GM06990 (cell line): ENCODE data around the gene TMEM235.

Experiments
- DNase-seq: peaks from one replicate; pipeline ENCODE4 v3.0.0-alpha.2; 2011; ENCODE audit not compliant: insufficient read length; ENCODE audit errors: extremely low read depth
- H3K27me3 ChIP-seq: replicated peaks from 2 replicates; pipeline ENCODE4 v1.6.0; 2011; ENCODE audit warnings: low read length; ENCODE audit not compliant: control insufficient read depth, insufficient read depth
- H3K36me3 ChIP-seq: 2 replicates; pipeline ENCODE4 v1.5.1; 2011; ENCODE audit warnings: low read length; ENCODE audit not compliant: control insufficient read depth, insufficient read depth
- H3K4me3 ChIP-seq: replicated peaks from 2 replicates; pipeline ENCODE4 v1.5.1; 2011; ENCODE audit warnings: low read depth, mild to moderate bottlenecking, control low read depth, low read length
- TF ChIP-seq, protein P1 (sequence below): IDR thresholded peaks from 2 replicates; pipeline ENCODE4 v1.5.1; 2011; ENCODE audit warnings: low read length, control low read depth, mild to moderate bottlenecking, inconsistent platforms; ENCODE audit not compliant: insufficient read depth, poor library complexity, severe bottlenecking

The TMEM235 gene

GRCh38 chr17:78237401-78238012, 6.1 kb downstream of the TMEM235 start:
- TF ChIP-seq, protein P1, sequence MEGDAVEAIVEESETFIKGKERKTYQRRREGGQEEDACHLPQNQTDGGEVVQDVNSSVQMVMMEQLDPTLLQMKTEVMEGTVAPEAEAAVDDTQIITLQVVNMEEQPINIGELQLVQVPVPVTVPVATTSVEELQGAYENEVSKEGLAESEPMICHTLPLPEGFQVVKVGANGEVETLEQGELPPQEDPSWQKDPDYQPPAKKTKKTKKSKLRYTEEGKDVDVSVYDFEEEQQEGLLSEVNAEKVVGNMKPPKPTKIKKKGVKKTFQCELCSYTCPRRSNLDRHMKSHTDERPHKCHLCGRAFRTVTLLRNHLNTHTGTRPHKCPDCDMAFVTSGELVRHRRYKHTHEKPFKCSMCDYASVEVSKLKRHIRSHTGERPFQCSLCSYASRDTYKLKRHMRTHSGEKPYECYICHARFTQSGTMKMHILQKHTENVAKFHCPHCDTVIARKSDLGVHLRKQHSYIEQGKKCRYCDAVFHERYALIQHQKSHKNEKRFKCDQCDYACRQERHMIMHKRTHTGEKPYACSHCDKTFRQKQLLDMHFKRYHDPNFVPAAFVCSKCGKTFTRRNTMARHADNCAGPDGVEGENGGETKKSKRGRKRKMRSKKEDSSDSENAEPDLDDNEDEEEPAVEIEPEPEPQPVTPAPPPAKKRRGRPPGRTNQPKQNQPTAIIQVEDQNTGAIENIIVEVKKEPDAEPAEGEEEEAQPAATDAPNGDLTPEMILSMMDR: no peak
- Histone ChIP-seq H3K4me3 (no peak overlapping the region), H3K27me3 (no peaks in the 10 kb centered on the region; the same call in 1 of the 2 replicates), H3K36me3 (no peaks in the 10 kb centered on the region)
- DNase-seq: no peak

- Histone ChIP-seq H3K27me3 (no peaks in the 10 kb centered on the region; the same call in 1 of the 2 replicates), H3K4me3 (no peak overlapping the region), H3K36me3 (no peaks in the 10 kb centered on the region)
- DNase-seq: no peak
- TF ChIP-seq, protein P1: no peak
Measured at GRCh38 chr17:78238823-78239488, 7.5 kb downstream of the TMEM235 start.

DNA sequence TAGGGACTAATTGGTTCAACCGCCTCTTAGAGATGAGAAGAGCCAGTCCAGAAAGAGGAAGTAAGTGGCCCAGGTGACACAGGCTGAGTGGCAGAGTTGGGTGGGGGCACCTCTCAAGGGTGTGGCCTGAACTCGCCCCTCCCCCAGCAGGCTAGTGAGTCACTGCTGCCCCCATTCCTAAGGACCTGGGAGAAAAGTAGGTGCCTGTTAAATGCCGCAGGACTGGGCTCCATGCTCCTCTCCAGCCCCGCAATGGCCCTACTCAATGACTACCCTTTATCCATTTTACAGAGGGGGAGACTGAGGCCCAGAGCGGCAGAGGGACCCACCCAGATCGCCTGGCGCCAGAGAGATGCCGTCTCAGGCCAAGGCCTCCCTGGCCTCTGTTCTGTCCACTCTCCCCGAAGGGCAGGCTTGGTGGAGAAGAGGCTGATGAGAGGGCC, 8.1 kb downstream of the TMEM235 start:
- TF ChIP-seq, protein P1: no peak
- no peaks in the 10 kb centered on the region for H3K36me3 ChIP-seq
- H3K4me3 ChIP-seq: no peak overlapping the region
- no peak for DNase-seq
- H3K27me3 ChIP-seq: no peaks in the 10 kb centered on the region

DNA sequence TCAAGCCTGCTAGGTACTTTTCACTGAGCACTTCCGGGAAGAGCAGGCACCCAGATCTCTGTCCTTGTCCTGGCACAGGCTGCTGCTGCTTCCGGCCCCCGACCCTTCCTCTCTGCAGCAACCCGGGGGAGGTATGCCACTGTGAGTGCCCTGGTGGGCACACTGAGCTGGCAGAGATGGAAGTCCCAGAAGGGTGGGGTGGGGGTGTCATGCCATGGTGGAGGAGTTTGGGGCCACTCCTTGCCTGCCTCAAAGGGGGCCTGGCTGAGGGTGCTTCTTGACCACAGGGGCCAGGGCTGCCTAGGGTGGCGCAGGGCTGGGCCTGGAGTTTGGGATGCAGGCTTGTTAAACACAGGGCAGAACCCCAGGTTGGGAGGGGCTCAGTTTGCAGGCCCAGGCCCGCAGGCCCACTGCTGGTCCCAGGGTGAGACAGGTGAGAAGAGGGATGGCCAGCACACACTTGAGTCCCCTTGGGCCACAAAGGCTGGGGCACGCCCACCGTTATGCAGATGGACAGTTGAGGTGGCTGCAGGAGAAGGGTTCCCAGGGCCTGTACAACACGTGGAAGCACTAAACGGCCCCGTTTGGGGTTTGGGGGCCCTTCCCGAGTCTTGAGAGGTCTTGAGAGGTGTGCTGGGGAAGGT, 8.7 kb downstream of the TMEM235 start:
- no peak for DNase-seq
- TF ChIP-seq, protein P1: no peak
- H3K27me3 ChIP-seq: no peaks in the 10 kb centered on the region
- no peak overlapping the region for H3K4me3 ChIP-seq
- H3K36me3 ChIP-seq: no peaks in the 10 kb centered on the region

DNA sequence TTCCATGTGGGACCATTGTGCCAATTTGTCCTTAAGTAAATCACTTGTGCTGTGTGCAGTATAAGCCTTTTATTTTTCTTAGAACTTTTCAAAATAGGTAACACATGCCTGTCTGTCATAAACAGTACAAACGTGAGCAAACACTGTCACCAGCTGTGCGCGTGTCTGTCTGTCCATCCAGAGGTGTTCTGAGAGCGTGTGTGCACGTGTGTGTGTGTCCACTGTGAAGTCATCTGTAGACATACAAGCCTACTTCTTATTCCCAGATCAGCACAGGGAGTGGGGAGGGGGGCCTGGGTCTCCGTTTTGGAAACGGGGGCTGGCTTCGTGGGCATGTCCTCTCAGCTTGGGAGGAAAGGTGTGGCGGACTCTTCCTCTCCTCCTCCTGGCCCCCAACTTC, 9.4 kb downstream of the TMEM235 start:
- no peak overlapping the region for H3K4me3 ChIP-seq
- no peaks in the 10 kb centered on the region for H3K36me3 ChIP-seq
- TF ChIP-seq, protein P1: no peak
- H3K27me3 ChIP-seq: no peaks in the 10 kb centered on the region
- no peak for DNase-seq
